ENCODE data around the gene TRIM31.
"Not testable (repeated sequence)": the region's sequence is repeated elsewhere in the genome, so short reads cannot be mapped to it uniquely, and the experiment has no call there.

The TRIM31 gene

DNA sequence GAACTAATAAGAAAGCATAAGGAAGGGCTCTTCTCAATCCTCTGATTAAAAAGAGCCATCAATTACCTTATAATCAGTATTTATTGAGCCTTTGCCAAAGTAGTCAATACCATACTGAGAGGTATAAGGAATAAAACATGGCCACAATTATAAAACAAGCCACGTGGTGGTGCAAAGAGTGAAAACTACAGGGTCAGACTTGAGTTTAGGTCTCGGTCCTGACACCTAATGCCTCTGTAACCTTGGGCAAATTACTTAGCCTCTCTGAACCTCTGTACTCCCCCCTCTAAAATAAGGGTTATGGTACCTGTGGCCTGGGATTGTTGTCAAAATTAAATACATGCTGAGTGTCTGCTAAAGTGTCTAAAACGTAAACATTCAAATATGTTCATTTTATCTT lies 36.3 kb upstream of the TRIM31 start:
- DNase-seq, result no peak

DNA sequence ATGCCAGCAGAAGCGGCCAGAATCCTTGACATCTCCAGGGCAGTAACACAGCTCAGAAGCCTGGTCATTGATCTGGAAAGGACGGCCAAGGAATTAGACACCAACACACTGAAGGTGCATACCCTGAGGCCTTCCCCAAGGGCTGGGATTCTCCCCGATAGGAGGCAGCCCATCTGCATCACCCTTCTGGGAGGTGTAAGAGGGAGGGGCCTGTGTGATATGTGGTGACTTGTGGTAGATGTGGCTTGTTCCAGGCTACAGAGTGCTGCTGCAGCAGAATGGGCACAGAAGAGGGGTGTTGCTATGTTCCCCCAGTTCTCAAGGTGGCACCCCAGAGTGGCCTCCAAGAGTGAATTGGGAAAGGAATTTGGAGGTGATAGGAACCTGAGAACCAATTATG lies 34.2 kb upstream of the TRIM31 start:
- no peak for DNase-seq

DNA sequence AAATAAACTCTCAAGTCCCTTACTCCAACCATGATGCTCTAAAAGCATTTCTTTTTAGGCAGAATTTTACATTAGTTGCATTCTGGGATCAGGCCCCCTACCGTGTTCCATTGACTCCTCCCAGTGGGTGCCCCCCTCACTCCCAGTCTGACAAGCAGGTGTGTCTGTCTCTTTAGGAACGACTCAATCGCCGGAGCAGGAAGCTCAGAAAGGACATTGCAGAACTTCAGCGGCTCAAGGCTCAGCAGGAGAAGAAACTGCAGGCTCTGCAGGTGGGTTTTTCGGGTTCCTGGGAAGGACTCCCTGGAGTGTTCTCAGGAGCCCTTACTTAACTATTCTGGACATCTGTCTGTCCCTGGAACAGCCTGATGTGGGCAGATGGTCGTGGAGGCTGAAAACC lies 32.9 kb upstream of the TRIM31 start:
- no peak for DNase-seq

DNA sequence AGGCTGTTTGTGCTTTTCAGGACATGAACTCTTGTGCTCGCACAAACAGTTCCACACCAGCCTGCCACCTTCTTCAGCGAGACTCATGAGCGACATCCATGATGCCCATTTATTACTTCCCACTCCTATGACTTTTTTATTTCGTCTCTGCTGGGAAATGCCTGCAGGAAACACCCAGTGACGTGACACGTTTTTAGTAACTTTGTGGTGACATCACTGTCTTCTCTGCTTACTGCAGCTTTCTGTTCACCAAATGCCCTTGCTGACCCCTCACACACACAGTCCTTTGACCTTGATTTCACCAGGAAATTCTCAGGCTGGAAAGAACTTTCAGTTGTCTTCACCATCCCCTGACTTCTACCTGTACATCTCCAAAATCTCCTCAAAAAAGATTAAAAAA lies 31.9 kb upstream of the TRIM31 start:
- no peak for DNase-seq

DNA sequence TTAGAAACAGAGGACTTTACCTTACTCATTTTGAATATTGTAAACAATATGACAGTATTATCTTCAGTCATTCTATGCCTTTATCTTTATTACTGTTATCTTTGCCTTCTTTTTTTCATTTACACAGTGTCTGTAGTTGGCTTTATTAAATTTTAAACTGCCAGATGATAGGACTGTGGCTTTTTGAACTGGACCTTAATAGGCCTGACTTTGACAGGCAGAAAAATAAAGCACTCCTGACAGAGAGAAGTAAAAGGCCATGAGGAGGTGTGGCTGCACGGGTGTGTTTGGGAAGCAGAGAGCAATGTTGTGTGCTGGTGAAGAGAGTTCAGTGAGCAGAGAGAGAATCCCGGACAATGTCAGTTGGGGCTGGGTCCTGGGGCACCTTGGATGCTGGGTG lies 30.9 kb upstream of the TRIM31 start:
- no peak for DNase-seq

DNA sequence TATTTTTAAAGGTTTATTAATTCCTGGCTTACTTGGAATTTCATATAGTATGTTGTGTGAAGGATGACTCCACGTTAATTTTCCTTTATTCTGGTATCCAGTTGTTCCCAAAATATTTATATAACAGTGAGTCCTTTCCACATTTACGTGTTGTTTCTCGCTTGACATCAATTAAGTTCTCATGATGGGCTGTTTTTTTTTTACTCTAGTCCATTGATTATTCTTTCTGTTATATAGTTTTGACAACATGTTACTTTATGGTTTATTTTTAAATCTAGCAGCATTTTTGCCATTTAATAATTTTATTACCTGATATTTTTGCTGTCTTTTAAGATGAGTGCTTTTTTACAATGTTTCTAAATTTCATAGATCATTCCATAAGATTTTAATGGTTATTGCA lies 29.8 kb upstream of the TRIM31 start:
- DNase-seq, result no peak

DNA sequence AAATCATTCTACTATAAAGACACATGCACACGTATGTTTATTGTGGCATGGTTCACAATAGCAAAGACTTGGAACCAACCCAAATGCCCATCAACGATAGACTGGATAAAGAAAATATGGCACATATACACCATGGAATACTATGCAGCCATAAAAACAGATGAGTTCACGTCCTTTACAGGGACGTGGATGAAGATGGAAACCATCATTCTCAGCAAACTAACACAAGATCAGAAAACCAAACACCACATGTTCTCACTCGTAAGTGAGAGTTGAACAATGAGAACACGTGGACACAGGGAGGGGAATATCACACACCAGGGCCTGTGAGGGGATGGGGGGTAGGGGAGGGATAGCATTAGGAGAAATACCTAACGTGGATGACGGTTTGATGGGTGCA lies 27.4 kb upstream of the TRIM31 start:
- DNase-seq, result not testable (repeated sequence)

DNA sequence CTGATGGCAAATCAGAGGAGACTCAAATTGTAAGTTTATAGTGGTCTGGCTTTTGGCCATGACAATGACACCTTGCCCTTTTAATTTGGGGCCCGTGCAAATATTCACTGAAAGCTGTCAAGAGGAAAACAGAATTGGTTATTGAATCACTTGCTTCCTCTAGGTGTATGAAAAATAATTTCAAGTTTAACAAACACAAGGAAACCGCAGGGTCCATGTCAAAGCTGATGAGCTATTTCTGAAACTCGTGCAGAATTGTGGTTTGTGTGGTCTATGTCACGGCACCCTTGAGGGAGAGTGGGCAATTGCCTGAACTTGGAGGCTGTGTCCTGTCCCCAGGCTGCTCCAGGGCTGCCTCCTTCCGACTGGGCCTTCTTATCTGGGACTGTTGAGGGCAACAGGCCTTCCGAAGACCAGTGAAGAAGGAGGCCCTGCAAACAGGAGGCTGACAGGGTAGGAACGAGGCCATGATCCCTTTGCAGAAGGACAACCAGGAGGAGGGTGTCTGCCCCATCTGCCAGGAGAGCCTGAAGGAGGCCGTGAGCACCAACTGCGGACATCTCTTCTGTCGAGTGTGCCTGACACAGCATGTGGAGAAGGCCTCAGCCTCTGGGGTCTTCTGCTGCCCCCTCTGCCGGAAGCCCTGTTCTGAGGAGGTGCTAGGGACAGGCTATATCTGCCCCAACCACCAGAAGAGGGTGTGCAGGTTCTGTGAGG lies 23.8 kb upstream of the TRIM31 start:
- DNase-seq, result no peak

DNA sequence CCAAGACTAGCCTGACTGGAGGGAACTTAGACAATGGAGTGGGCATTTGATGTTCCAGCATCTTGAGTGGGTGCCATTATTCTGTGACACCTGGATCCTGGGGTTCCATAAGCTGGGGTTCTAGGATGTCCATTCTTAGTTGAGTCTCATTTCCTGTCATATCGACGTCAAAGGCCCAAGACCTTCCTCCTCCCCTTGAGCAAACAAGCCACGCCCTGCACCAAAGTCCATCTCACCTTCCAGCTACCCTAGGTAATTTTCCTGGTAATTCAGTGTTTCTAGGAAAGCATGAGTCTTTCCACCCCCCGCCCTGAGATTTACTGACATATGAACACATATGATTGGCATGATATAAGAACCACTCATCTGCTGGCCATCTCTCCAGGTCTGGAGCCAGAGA lies 22.9 kb upstream of the TRIM31 start, which contains the start of gene TRIM40:
TSS of gene TRIM40 (plus strand) at position 384 of the 400 bp plus-strand sequence. CDS start 897 bp downstream, outside the sequence.
- no peak for DNase-seq

DNA sequence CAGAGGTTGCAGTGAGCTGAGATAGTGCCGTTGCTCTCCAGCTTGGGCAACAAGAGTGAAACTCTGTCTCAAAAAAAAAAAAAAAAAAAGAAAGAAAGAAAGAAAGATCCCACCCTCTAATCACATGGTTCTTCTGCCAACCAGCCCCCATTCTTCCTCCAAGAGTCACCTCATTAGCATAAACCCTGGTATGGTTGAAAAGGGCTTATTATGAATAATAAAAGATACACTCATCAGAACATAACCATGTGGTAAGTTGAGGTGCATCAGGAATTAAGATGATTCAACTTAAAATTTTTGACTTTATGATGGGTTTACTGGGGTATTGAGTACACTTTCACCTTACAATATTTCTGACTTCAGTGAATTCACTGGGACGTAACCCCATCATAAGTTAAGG lies 22.3 kb upstream of the TRIM31 start:
- no peak for DNase-seq

DNA sequence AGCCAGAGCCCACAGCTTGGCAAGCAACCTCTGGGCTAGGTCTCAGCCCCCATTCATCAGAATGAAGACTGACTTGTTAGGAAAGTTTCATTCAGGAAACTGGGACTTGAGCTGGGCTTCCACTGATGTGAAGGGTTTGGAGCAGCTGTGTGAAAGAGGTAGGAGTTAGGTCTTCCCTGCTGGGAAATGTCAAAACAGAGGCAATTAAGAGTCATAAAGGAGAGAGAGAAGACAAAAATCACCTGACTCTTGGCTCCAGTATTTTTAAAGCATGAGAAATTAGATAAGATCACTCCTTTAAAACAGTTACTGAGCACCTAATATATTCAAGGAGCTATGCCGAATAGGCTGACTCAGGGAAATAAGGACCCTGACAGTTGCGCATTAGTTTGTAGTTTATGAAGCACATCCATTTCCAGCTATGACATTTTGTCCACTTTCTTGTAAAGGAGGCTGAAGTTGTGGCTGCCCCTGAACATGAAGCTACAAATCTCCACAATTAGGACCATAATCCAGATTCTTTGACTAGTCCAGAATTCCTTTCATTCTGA lies 19.1 kb upstream of the TRIM31 start:
- DNase-seq, result no peak

DNA sequence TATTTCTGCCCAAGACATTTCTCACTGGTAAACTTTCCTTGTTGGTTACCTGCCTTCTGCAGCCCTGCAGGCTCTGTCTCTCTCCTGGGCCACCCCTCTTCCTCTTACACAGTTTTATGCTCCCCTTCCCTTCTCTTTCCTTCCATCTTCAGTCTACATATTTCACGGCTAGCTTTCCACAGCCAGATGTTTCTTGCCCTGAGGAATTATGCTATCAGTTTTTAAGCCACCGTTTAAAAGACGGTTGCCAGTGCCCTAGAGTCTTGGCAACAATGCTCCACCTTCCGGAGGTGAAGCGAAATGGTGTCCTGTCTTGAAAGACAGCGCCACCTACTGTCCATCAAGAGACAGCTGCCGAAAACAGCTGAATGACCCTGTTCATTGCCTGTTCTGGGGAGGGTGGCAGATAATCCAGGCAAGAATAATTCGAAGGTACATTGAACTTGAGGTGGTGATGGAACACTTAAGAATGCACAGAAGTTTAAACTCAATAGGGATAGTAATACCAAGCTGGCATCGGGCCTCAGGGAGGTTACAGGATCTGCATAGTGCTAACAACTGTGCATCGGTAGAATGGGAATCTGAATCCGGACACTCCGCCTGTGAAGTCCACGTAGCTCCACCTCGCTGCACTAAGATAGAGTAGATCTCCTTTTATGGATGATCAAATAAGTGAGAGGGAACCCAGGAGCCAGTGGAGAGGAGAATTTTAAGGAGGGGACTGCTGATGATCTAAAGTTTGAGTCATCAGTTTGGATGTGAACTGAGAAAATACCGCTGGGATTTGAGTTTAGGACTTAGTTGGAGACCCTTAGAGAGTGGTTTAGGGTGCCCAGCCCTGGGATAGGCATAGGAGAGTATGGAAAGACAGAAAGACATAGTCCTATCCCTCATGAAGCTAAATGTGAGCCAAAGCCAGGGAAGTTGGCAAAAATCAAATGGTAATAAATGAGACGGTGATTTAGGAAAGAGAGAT lies 18.3 kb upstream of the TRIM31 start:
- peak; percentile 87 for DNase-seq

DNA sequence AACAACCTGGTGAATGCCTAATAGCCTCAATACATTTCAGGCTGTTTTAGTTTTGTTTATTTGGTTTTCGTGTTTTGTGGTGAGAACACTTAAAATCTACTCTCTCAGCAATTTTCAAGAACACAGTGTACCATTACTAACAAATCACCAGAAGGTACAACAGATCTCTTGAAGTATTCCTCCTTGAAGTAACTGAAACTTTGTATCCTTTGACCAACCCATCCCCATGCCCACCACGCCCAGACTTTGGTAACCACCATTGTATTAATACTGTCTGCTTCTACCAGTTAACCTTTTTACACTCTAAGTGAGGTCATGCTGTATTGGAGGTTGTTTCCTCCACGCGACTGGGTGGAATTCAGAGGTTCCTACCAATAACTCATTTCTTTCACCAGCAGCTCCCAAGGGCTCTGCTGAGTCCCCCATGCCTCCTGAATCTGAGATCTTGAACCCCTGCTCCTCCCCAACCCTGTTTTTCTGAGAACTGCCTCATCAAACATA lies 17.3 kb upstream of the TRIM31 start:
- DNase-seq, result no peak

DNA sequence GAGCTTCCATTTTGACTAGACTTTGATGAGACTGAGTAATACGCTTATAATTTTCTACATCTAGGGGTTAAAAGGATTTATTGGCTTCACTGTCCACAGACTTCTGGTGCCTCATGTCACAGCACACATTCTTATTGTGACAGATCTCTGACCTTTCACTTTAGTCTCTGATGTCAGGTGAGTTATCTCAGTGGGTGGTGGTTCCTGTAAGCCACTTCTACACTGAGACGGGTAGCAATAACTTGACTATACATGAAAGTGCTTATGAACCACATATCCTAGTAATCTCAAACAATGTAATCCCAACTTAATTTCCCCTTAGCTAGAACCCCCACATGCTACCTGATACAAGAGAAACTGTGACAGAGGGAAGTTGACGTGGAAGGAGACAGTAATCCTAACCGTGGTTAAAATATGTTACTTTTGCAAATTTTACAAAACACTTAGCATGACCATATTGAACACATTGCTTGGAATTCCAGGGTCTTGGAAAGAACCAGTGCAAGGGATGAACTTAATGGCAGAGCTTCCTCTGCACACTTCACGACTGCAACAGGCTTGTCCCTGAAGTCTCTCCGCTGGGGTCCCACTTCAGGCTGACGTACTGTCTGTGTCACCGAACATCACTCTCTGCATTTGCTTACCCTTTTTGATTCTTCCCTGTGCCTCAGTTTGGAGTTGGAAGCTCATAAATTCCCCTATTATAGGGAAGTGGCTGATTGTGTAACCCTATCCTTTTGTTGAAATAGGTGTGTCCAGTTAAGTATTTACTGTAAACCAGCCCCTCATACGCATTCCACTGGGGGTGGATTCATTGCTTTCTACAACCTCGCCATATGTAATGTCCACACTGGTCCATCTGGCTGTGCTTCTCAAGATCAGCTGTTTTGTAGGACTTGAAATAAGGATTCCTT lies 16.6 kb upstream of the TRIM31 start:
- no peak for DNase-seq

DNA sequence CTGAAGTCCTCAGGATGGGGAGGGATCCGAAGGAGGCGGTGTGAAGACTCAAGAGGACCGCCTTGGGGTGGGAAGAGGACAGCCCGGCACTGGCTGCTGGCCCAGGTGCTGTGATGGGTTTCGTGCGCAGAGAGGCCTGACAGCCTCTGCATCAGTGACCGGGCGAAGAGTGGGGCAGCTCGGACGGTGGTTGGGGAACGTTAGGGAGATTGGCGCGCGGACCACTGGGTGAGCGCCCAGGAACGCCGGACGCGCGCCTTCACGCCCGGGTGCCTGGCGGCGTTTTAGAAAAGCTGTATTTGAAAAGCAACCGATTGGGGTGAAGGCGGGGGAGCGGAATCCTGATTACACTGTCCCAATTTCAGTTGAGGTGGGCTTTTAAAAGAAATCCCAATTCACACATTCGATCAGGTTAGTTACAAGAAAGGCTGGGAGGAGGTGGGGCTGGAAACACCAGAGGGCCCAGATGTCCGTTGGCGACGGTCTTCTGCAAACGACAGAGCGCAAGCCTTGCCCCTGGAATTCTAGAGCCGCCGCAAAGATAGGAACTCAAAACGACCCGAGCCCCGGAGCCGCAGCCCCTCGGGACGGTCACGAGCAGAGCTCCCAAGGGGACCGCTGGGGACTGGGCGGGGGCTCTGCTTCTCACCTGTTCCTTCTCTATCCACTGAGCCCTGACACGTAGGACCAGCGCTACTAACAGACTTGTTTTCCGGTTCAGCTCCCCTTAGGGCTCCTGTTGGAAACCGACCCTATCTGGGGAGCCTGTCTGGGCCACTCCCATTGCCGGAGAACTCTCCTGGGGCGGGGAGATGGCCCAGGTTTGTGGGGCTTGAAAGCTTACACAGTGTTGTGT lies 14.6 kb upstream of the TRIM31 start:
- no peak for DNase-seq

DNA sequence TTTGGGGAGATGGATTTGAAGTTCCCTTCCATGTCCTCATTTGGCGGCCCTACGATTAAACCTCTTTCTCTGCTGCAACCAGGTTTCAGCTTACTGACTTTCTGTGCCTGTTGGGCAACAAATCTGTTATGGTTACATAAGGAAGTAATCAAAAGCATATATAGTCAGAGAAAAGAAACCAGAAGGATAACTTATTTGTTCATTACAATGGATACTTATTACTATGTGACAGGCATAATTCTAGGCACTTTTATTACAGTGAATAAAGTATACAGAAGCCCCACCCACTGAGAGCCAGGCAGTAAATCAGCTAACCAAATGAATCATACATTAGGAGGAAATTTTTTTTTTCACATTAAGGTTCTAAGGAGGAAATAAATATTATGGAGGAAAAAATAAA lies 9.6 kb upstream of the TRIM31 start:
- no peak for DNase-seq

DNA sequence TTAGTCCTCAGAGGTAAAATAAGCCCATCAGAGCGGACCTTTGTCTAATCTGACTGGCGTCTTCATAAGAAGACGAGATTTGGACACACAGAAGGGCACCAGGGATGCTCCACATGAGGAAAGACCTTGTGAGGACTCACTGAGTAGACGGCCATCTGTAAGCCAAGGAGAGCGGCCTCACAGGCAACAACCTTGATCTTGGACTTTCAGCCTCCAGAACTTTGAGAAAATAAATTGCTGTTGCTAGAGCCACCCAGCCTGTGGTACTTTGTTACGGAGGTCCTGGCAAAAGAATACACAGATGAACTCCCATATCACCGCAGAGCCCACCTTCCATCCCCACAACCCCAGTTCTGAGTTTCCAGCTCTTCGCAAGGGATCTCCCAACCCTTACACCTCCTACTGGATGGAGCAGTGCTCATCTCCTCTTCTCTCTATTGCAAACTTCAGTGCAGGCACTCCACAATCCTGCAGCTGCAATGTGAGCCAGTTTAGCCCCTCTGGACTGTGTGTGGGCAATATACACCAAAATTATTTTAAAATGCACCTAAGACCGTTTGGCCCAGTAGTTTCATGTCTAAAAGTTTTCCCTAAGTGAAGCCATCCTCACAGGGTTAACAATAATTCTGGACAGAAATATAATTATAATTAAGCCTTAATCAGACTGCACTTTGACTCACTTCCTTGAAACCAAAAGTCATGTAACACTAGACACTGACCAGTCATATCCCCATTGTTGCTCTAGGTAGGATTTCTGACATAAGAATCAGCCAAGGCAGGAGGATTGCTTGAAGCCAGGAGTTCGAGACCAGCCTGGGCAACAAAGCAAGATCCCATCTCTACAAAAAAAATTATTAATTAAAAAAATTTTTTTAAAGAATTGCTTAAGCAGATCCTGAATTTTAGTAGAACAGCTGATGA lies 8.8 kb upstream of the TRIM31 start:
- no peak for DNase-seq

DNA sequence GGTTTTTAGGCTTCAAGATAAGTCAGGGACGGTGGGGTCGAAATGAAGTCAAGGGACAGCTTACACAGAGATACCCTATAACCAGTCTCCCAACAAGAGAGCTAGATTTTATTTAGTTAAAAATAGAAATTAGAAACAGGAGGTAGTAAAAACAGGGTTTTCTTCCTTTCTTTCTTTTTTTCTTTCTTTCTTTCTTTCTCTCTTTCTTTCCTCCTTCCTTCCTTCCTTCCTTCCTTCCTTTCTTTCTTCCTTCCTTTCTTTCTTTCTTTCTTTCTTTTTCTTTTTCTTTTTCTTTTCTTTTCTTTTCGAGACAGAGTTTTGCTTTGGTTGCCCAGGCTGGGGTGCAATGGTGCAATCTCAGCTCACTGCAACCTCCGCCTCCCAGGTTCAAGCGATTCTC lies 5.8 kb upstream of the TRIM31 start:
- not testable (repeated sequence) for DNase-seq

DNA sequence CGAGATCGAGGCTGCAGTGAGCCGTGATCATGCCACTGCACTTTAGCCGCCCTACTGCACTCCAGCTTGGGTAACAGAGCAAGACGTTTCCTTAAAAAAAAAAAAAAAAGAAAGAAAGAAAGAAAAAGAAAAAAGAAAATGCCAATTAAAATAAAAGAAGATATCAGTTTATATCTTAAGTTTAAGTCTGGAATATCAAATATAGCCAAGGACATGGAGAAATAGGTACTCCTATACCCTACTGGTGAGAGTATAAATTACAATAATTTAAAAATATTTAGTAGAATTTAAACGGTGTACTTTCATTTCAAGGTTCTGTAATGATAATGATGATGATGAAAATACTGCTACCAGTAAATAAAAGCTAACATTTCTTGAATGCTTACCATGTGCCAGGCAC lies 3.8 kb upstream of the TRIM31 start:
- no peak for DNase-seq

DNA sequence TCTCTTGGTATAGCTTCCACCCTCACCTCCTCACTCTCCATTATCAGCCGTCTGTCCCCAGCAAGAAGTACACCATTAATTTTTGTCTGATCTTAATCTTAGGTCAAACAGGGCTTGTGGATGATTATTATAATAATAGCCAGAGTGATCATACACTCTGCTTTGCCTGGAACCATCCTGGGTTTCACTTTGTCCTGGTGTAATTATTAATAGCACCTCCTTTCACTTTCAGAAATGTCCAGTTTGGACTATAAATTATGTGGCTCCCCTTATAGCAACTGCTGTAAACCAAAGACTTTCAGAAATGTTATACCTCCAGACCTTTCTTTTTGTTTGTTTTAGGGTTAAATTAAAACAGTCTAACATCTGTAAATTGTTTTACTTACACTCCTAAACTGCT lies 951 bp upstream of the TRIM31 start:
- DNase-seq, result no peak

Measured in CD4-positive, alpha-beta T cell treated with Interleukin-17A for 1 hour (primary cell).